Activated T-cell treated with anti-CD3 and anti-CD28 coated beads, Interleukin-2, amount 50 U/mL, for 1 hour (primary cell): ENCODE data around the gene TNS3.
"Not testable (repeated sequence)": the region's sequence is repeated elsewhere in the genome, so short reads cannot be mapped to it uniquely, and the experiment has no call there.

Experiments used
- DNase-seq: peaks from one replicate; pipeline ENCODE4 v3.0.0-alpha.2; 2020

Gene TNS3

DNA sequence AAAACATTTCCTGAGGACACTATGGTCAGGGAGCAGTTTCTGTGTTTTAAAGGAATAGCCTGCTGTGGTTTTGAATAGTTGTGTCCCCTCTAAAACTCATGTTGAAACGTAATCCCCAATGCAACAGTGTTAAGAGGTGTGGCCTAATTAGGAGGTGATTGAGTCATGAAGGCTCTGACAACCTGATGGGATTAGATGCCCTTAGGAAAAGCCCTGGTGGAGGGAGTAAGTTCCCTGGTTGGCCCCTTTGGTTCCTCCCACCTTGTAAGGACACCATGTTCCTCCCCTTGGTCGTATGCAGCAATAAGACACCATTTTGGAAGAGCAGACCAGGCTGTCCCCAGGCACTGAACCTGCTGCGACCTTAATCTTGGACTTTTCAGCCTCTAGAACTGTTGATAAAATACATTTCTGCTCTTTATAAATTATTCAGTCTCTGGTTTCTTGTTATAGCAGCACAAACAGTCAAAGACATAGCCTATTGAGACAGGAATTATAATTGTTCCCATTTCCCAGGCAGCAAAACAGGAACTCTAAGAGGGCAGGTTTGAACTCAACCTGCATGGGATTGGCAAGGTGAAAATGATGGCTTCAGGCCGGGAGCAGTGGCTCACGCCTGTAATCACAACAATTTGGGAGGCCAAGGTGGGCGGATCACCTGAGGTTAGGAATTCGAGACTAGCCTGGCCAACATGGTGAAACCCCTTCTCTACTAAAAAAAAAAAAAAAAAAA lies 20.5 kb upstream of the TNS3 start:
- no peak for DNase-seq

DNA sequence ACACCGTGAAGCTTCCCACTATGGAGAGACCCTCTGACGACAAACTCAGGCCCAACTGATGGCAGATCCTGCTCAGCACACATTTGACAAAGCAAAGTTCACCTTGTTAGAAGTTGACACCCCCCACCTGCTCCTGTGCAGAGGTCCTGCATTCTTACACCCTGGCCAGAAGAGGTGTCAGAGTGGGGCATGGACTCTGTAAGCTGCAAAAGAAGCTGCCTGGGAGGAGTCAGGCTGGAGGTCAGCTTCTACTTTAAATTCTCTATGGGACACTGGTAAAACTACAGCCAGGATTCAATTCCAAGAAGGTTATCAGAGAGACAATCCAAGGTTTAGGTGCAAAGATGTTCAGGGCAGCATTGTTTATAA lies 20.0 kb upstream of the TNS3 start:
- DNase-seq: no peak

DNA sequence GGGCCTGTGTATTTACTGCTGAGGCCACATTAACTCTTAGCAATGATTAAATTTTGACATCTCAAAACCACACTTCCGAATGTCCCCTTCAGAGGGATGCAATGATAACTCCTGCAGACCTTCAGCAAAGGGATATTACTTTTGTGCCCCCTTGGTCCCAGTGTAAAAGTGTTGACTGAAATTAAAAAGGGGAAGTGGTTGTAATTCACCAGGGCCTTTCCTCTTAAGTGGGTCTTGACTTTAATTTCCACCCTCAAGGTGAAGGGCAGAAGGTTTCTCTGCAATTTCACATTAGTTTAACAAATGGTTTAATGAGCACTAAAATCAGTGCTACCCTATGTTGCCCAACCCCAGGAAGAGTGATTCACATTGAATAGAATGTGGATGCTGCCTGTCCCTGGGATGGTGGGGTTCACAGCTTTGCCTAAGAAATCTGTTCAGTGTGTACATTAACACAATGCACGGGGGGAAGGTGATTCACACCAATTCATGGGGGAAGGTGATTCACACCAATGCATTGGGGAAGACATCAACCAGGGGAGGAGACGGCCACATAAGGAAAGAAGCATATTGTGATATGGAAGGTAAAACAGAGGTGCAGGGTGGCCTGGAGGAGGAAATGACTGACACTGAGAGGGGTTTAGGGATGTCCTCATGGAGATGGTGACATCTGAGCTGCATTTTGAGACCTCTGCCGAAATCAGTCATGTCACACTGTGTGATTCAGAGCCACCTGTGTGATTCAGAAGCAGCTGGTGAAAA lies 19.4 kb upstream of the TNS3 start:
- DNase-seq: no peak

DNA sequence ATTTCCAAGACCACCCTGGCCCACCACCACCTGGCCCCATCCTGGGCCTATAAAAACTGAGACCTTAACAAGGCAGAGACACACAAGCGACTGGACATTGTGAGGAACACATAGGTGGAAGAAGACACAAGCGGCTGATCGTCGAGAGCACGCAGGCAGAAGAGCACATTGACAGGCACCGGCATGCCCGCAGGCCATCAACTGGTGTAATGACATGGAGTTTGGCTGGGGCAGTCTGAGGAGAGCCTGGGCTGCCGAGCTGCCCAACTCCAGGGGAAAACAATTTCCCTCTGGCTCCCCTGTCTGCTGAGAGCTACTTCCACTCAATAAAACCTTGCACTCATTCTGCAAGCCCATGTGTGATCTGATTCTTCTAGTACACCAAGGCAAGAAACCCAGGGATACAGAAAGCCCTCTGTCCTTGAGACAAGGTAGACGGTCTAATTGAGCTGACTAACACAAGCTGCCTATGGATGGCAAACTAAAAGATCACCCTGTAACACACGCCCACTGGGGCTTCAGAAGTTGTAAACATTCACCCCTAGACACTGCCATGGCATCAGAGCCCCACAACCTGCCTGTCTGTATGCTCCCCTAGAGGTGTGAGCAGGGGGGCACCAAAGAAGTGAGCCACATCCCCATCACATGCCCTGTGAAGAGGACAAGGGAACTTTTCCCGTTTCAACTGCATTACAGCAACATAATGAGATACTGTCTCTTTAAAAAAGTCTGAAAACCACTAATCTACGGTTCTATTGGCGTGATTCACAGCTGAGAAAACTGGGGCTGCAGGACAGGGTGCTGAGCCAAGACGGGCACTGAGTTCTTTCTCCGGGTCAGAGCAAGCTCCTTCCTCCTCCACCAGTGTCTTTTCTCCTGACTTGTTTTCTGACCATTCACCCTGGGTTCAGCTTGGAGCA lies 18.5 kb upstream of the TNS3 start:
- no peak for DNase-seq

DNA sequence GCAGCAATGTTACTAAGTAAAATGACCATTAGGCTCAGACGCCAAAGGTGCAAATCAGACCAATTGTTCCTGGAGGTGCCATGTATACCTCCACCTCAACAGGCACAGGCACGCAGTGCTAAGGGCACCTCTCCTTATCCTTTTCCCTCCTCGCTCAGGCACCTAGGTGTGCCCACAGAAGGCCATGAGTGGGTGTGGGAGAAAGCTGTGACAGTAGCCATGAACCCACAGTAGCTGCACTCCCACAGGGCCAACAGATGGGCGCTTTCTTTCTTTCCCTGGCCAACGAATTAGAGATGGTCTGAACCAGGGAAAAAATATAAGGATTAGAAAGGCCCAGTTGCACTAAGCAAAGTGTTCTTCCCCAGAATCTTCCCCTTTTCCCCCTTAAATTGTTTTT lies 15.5 kb upstream of the TNS3 start:
- DNase-seq: no peak

DNA sequence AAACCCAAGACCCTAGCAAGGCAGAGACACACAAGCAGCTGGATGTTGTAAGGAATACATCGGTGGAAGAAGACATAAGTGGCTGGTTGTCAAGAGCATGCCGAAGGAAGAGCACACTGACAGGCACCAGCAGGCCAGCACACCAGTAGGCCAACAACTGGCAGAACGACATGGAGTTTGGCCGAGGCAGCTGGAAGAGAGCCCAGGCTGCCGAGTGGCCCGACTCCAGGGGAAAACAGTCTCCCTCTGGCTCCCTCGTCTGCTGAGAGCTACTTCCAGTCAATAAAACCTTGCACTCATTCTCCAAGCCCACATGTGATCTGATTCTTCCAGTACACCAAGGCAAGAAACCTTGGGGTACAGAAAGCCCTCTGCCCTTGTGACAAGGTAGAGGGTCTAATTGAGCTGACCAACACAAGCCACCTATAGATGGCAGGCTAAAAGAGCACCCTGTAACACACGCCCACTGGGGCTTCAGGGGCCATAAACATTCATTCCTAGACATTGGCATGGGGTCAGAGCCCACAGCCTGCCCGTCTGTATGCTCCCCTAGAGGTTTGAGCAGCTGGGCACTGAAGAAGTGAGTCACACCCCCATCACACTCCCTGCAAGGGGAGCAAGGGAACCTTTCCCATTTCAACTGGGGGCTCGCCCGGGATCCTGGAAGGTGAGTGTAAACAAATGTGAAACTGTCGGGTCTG lies 14.7 kb upstream of the TNS3 start:
- DNase-seq: no peak

DNA sequence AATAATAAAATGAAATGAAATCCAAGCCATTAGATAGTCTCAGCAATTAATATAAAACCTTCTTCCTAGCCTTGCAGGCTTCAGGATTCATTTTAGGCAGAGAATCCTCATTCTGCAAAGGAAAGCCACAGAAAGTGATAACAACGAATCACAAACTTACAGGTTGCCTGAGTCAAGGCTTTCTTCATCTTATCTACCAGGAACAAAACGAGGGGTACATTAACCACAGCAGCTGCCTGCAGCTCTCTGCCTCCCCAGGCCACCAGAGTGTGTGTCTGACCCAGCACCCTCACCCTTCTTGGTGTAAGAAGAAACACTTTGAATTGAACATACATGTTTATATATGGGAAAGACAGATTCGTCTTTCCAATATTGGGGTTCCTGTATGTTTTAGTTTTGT lies 12.5 kb upstream of the TNS3 start:
- DNase-seq: no peak

DNA sequence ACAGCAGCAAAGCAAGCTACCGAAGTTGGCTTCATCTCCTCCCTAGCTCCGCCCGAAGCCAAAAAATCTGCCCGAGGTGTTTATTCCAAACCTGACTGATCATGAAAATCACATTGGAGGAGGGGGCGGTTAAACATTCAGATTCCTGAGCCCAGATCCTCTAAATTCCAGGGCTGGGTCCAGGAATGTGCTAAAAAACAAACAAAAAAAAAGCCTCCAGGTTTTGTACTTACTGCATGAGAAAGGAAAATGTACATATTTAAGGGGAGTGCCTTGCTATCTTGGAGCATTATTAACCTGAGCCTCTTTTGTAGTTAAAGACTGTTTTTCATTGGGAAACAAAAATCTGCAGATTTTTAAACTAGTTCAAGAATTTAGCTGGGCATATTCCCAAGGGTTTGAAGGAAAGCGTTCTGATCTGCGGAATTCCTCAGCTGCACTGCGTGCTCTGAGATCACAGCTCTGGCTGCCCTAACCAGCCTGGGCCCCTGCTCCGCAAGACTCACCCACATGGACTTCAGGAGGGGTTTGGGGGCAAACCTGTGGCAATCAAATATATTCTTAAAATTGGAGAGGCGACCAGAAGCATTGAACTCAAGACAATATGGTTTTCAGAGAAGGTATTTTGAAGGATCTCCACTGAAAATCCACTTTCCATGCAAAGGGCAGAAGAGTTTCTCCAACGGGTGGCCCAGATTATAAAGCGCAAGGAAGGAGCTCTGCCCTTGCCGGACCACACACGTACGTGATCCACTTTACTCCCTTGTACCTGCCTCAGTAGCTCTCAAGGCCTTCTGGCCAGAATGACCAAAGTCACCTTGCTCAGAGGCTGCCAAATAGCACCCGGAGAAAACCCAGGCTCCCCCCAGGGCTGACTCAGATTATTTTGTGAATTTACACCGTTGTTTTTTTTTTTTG lies 10.0 kb upstream of the TNS3 start:
- DNase-seq: no peak

DNA sequence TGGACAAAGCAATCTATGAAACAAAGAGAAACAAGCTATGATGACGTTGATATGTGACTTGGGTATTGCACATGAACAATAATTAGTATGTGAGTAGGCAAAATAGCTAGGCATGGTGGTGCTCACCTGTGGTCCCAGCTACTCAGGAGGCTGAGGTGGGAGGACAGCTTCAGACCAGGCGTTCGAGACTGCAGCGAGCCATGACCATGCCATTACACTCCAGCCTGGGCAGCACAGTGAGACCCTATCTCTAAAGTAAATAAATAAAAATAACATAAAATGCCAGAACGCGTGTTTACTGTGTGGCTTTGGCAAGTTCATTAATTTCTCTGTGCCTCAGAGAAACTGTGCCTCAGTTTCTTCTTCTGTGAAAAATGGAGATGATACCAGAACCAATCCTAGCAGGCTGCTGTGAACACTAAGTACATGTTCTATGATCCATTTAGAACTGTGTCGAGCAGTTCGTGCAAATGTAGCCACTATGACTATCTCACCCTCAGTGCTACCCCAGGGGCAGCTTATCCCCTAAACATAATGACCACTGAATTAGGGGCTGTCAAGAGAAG lies 9.3 kb upstream of the TNS3 start:
- DNase-seq: no peak

DNA sequence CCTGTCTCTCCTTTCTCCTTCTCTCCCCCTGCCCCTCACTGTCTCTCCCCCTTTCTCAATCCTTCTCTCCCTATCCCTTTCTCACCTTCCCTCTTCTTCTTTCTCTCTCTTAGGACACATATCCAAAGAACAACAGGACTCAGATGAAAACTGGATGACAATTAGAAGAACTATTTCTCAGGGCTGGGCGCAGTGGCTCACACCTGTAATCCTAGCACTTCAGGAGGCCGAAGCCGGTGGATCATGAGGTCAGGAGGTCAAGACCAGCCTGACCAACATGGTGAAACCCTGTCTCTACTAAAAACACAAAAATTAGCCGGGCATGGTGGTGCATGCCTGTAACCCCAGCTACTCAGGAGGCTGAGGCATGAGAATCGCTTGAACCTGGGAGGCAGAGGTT lies 8.3 kb upstream of the TNS3 start:
- DNase-seq: not testable (repeated sequence)

DNA sequence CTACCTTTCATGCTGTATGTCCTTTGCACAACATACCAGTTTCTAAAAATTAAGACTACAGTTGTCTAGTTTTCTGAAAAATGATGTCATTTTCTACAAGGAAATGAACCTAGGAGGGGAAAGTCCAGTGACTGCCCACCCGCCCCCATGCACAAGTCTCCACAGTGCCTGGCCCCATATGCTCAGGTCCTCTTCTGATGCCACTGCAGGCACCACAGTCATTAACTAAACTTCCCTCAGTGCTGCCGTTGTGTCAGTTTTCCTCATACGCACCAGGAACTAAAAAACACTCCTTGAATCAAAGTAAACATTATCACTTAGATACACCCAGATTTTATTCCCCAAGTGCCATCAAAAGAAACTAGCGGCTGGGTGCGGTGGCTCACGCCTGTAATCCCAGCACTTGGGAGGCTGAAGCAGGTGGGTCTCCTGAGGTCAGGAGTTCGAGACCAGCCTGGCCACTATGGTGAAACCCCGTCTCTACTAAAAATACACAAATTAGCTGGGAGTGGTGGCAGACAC lies 6.9 kb upstream of the TNS3 start:
- no peak for DNase-seq

DNA sequence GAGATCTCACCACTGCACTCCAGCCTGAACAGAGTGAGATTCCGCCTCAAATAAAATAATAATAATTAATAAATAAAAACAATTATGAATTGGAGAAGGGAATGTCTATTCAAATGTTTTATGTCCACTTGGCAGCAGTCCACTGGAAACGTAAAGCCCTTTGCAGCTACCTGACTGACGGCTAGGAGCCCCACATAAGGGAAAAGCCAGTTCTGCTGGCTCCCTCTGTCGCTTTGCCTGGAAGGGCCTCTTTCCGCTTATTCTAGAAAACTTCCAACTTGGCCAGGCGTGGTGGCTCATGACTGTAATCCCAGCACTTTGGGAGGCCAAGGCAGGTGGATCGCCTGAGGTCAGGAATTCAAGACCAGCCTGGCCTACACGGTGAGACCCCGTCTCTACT lies 6.1 kb upstream of the TNS3 start:
- DNase-seq: no peak

DNA sequence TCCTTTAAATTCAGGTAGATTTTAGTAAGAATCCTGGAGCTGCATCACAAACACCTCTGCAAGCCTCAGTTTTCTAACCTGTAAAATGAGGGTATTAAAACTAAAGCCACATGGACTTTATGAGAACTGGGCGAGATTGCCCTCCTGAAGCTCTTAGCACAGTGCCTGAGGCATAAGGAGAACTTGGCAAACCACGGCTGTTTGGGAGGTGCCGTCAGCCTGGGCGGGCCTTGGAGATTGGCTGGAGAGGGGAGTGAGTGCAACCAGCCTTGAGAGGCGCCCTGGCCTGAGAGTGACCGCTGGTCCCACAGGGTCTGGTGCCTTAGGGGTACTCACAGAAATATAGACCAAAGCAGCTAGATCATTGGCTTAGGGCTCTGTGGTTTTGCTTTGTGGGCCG lies 5.4 kb upstream of the TNS3 start:
- no peak for DNase-seq

DNA sequence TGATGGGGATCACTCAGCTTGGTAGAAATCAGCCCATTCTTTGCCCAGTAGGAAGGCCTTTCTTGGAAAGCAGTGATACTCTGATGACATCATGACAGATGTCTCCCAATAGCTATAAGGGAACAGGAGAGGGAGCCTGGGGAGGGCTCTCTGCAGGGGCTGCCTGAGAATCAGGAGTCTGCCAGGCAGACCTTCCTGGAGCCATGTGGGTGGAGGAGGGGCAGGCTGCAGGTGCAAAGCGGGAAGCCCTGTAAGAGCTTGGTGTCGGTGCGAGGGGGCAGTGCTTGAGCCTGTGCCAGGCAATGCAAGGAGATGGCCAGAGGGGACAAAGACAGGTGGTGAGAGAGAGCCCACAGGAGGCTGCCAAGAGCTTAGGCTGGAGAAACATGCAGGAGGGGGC lies 5.0 kb upstream of the TNS3 start:
- no peak for DNase-seq

DNA sequence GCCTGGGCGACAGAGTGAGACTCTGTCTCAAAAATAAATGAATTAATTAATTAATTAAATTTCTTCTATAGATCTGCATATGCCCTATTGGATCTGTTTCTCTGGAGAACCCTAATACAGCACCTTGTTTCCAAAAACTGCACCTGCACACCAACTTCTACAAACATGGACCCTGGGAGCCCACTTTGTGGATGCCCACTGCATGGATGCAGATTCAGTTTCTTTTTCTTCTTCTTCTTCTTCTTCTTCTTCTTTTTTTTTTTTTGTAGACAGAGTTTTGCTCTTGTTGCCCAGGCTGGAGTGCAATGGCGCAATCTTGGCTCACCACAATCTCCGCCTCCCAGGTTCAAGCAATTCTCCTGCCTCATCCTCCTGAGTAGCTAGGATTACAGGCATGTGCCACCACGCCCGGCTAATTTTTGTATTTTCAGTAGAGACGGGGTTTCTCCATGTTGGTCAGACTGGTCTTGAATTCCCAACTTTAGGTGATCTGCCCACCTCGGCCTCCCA lies 4.3 kb upstream of the TNS3 start:
- DNase-seq: not testable (repeated sequence)

DNA sequence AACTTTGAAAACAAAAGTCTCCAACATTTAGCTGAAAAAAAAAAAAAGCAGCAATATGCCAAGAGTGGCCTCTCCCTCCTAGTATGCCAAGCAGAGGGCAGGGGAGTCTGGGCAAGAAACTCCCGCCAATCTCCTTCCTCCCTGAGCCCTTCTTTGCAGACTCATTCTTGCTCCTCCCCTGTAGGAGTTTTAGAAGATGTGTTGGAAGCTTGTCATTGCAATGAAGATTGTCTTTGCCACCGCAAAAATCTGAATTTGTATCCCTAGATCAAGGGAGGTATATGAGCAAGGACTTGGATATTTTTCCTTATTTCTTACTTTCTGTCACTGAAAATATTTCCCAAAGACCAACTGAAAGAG lies 2.6 kb upstream of the TNS3 start:
- no peak for DNase-seq

DNA sequence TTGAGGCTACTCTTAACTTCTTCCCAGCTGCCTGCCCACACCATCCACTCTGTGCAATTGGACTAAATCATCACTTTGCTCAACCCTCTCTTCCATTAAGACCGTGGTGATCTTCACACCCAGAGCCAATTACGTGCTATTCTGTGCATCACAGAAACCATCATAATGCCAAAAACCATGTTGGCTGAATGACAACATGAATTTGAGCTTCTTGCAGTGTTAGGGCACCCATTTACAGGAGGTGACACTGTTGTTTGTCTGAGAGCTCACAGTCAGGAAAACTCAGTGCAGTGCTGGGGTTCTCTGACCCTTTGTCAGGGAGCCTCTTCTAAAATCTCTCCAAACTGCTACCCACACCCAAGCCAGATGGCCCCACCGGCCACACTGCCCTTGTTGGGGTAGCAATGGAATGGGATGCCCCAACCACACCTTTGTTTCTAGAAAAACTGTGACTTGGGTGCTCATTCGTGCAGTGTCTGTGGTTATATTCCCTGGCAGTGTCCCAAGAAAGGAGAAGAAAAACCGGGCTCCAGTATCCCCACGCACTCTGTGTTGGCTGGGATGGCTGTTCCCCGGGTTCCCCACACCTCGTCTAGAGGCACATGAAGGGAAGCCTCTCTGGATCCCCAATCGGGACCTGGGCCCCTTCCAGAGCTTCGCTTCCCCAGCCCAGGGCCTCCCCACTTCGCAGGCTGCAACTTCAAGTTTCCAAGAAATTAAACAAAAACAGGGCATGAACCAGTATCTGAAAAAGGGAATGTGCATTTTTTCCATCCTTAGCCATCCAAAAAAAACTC lies 2.0 kb upstream of the TNS3 start:
- DNase-seq: no peak

DNA sequence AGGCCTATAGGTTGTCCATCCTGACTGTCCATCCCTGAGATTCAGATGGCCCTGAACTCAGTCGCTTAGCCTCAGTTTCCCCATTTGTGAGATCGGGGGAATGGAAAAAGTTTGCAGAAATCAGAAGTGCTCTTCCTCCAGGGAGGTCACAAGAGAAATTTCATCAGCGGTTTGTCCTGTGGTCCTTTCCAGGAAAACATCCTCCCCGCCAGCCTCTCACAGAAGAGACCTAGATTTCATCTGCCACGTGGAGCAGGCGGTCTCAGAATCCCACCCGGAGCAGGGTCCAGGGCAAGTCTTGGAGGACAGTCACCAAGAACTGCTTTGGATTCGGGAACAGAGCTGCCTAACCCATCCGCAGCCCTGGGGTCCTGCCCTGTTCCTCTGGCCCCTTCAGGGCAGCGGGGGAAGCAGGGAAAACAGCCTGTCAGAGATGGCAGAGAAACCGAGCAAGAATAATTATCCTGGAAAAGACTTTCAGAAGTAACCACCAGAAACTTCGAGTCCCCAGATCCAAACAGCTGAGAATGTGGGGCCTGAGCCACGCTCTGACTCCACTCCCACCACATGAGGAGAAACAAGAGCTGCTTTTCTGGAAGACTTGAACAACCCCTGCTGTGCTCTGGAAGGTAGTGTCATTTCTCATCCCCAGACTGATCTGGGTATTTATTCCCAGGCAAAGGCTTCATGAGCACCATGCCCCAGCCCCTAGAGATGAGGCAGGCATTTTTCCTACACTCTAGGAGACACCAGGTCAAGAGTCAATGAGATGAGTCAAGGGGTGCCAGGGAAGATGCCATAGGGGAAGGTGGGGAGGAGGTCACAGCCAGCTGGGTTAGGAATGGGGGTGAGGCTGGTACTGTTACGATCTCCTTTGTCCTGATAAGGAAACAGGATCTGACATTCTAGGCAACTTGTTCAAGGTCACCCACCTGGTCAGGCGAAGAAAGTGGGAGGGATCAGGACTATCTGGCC lies 1.1 kb upstream of the TNS3 start:
- DNase-seq: no peak

DNA sequence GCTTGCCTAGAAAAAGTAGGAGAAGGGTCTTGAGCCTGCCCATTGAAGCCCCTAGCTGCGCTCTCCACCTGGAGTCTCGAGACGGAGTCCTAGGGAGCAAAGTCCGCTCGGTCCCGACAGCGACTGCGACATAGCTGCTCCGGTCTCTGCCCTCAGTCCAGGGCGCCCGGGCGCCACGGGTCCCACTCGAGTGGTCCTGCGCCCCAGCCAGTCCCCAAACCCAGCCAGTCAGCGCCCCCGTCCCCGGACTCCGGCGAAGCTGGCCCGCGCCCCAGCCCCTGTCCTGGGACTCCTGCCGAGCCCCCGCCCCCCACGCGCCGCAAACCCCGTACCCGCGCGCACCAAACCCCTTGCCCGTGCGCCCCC lies 490 bp downstream of the TNS3 start:
- DNase-seq: no peak
